Measurements from ENCODE around the gene GLYR1.

Gene GLYR1

GRCh38 chr16:4803401-4803844, 43.7 kb downstream of the GLYR1 start:
- peak; percentile 58 for DNase-seq

GRCh38 chr16:4802659-4803287, 44.3 kb downstream of the GLYR1 start:
- peak; percentile 96 for DNase-seq

- DNase-seq: peak; percentile 74
These were observed 45.0 kb downstream of the GLYR1 start, which contains the start of gene ROGDI for GRCh38 chr16:4801962-4802658. TSS of gene ROGDI (minus strand) at chr16:4802633. CDS start at chr16:4802571, 62 bp downstream.

- DNase-seq: no peak
These were observed 45.8 kb downstream of the GLYR1 start for GRCh38 chr16:4801051-4801961.

GRCh38 chr16:4800290-4801041, 46.6 kb downstream of the GLYR1 start:
- DNase-seq: no peak

GRCh38 chr16:4799171-4799855, 47.8 kb downstream of the GLYR1 start:
- DNase-seq: no peak

GRCh38 chr16:4798456-4798855, 48.6 kb downstream of the GLYR1 start:
- DNase-seq: no peak

- DNase-seq: no peak
These were observed 49.3 kb downstream of the GLYR1 start for GRCh38 chr16:4797805-4798252.

- DNase-seq: no peak
These were observed 49.9 kb downstream of the GLYR1 start for GRCh38 chr16:4796982-4797804.

- no peak for DNase-seq
These were observed 51.1 kb downstream of the GLYR1 start for GRCh38 chr16:4795828-4796572.

- DNase-seq: no peak
These were observed 51.8 kb downstream of the GLYR1 start, which contains the start of gene SMIM22 for GRCh38 chr16:4795181-4795827. TSS of gene SMIM22 (plus strand) at chr16:4795369. CDS start at chr16:4795735, 366 bp downstream.

GRCh38 chr16:4792951-4793513, 54.1 kb downstream of the GLYR1 start:
- no peak for DNase-seq

- no peak for DNase-seq
These were observed 56.2 kb downstream of the GLYR1 start for GRCh38 chr16:4790871-4791270.

GRCh38 chr16:4790261-4790660, 56.8 kb downstream of the GLYR1 start:
- DNase-seq: no peak

- no peak for DNase-seq
These were observed 58.2 kb downstream of the GLYR1 start for GRCh38 chr16:4788910-4789309.

- no peak for DNase-seq
These were observed 58.6 kb downstream of the GLYR1 start for GRCh38 chr16:4788489-4788889.

GRCh38 chr16:4787627-4788482, 59.2 kb downstream of the GLYR1 start, which contains the start of gene SEPTIN12:
TSS of gene SEPTIN12 (minus strand) at chr16:4788345. CDS start at chr16:4787645, 700 bp downstream.
- DNase-seq: no peak

- no peak for DNase-seq
These were observed 60.0 kb downstream of the GLYR1 start for GRCh38 chr16:4787068-4787467.

Data from OCI-M1 (cell line).